ENCODE measurements around the gene APOE. TPM values are rescaled to one million over a fixed set of nuclear protein-coding genes. Genes with fewer than 3 reads are reported as not detected.
"Not testable (repeated sequence)": the region's sequence is repeated elsewhere in the genome, so short reads cannot be mapped to it uniquely, and the experiment has no call there.

APOE gene
- total RNA-seq, 1 donor from 2014 or later = 285 TPM

DNA sequence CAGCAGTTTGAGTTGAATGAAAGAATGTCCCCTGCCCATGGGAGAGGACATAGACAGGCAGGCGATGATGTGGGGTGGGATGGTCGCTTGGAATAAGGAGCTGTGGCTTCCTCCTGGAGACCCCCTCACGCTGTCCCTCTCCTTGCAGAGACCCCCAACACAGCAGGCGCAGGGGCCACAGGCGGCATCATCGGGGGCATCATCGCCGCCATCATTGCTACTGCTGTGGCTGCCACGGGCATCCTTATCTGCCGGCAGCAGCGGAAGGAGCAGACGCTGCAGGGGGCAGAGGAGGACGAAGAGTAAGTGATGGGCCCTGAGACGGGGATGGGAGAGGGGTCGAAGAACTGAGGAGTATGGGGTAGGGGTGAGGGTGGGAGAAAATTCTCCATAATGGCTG, 23.5 kb upstream of the APOE start:
- Mint-ChIP-seq H3K9me3 (no peaks in the 10 kb centered on the region), H3K27me3 (ENCODE audit: low read depth) (no peaks in the 10 kb centered on the region), H3K27ac (peak overlapping the region; percentile 68), H3K4me3 (no peak overlapping the region), H3K36me3 (peaks cover 24% of the 10 kb centered on the region), H3K4me1 (peaks cover 31% of the 10 kb centered on the region)
- DNase-seq (ENCODE audit: low spot score in 2 of 2, unreplicated experiment in 2 of 2) = no peak
- TF ChIP-seq CTCF (IDR thresholded peaks at IDR 0.05; ENCODE audit: unreplicated experiment) = no peak

DNA sequence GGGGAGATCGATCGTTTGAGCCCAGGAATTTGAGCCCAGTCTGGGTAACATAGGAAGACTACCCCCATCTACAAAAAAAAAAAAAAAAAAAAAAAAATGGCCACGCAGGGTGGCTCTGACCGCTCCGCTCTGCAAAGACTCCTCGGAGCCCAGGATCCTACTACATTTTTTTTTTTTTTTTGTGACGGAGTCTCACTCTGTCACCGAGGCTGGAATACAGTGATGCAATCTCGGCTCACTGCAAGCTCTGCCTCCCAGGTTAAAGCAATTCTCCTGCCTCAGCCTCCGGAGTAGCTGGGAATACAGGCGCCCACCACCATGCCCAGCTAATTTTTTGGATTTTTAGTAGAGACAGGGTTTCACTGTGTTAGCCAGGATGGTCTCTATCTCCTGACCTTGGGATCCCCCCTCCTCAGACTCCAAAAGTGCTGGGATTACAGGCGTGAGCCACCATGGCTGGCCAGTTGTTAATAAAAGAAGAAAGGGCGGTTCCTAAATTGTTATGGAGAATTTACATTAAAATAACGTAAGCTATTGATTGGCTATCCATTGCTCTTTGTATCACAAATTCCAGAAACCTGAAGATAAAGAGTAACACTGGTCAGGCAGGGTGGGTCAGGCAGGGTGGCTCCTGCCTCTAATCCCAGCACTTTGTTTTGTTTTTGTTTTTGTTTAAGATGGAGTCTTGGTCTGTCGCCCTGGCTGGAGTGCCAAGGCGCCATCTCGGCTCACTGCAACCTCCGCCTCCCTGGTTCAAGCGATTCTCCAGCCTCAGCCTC, 22.8 kb upstream of the APOE start:
- DNase-seq (ENCODE audit: low spot score in 2 of 2, unreplicated experiment in 2 of 2); H3K27me3 Mint-ChIP-seq (ENCODE audit: low read depth); H3K4me3 Mint-ChIP-seq; H3K9me3 Mint-ChIP-seq: not testable (repeated sequence)
- peaks cover 26% of the 10 kb centered on the region for H3K4me1 Mint-ChIP-seq
- peak overlapping the region; percentile 56 for H3K27ac Mint-ChIP-seq
- H3K36me3 Mint-ChIP-seq = peaks cover 28% of the 10 kb centered on the region

GRCh38 chr19:44883922-44884321, 21.7 kb upstream of the APOE start:
- no peak for DNase-seq (ENCODE audit: low spot score in 2 of 2, unreplicated experiment in 2 of 2)
- H3K27ac Mint-ChIP-seq = peak overlapping the region; percentile 90
- H3K36me3 Mint-ChIP-seq = peaks cover 34% of the 10 kb centered on the region
- no peak overlapping the region for H3K4me3 Mint-ChIP-seq
- no peak for TF ChIP-seq CTCF (IDR thresholded peaks at IDR 0.05; ENCODE audit: unreplicated experiment)
- H3K27me3 Mint-ChIP-seq (ENCODE audit: low read depth) = no peaks in the 10 kb centered on the region
- no peaks in the 10 kb centered on the region for H3K9me3 Mint-ChIP-seq
- peaks cover 16% of the 10 kb centered on the region for H3K4me1 Mint-ChIP-seq

- Mint-ChIP-seq H3K4me1 (peaks cover 17% of the 10 kb centered on the region), H3K36me3 (peaks cover 36% of the 10 kb centered on the region), H3K27ac (peak overlapping the region; percentile 90), H3K9me3 (no peaks in the 10 kb centered on the region), H3K27me3 (ENCODE audit: low read depth) (no peaks in the 10 kb centered on the region), H3K4me3 (no peak overlapping the region)
- DNase-seq (ENCODE audit: low spot score in 2 of 2, unreplicated experiment in 2 of 2) = no peak
- no peak for TF ChIP-seq CTCF (IDR thresholded peaks at IDR 0.05; ENCODE audit: unreplicated experiment)
Observed at GRCh38 chr19:44884566-44884965, 21.0 kb upstream of the APOE start.

DNA sequence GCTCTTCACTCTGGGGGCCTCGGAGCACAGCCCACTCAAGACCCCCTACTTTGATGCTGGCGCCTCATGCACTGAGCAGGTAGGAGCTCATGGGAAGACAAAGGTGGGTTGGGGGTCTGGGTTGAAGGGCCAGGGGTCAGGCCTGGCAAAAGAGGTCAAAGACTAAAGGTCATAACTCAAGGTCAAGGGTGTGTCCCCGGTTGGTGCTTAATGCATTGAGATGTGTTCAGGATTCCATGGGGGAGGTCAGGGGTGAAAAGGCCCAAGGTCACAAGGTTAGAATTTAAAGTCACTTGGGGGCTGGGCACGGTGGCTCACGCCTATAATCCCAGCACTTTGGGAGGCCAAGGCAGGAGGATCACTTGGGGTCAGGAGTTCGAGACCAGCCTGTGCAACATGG, 19.5 kb upstream of the APOE start:
- no peaks in the 10 kb centered on the region for H3K27me3 Mint-ChIP-seq (ENCODE audit: low read depth)
- TF ChIP-seq CTCF (IDR thresholded peaks at IDR 0.05; ENCODE audit: unreplicated experiment) = no peak
- H3K36me3 Mint-ChIP-seq = peaks cover 34% of the 10 kb centered on the region
- no peaks in the 10 kb centered on the region for H3K9me3 Mint-ChIP-seq
- no peak overlapping the region for H3K4me3 Mint-ChIP-seq
- peak overlapping the region; percentile 30 for H3K27ac Mint-ChIP-seq
- no peak for DNase-seq (ENCODE audit: low spot score in 2 of 2, unreplicated experiment in 2 of 2)
- peaks cover 21% of the 10 kb centered on the region for H3K4me1 Mint-ChIP-seq

GRCh38 chr19:44887648-44888047, 17.9 kb upstream of the APOE start:
- no peaks in the 10 kb centered on the region for H3K9me3 Mint-ChIP-seq
- TF ChIP-seq CTCF (IDR thresholded peaks at IDR 0.05; ENCODE audit: unreplicated experiment) = no peak
- peaks cover 32% of the 10 kb centered on the region for H3K4me1 Mint-ChIP-seq
- no peak overlapping the region for H3K4me3 Mint-ChIP-seq
- H3K27me3 Mint-ChIP-seq (ENCODE audit: low read depth) = no peaks in the 10 kb centered on the region
- DNase-seq (ENCODE audit: low spot score in 2 of 2, unreplicated experiment in 2 of 2) = no peak
- peaks cover 34% of the 10 kb centered on the region for H3K36me3 Mint-ChIP-seq
- H3K27ac Mint-ChIP-seq = no peak overlapping the region

DNA sequence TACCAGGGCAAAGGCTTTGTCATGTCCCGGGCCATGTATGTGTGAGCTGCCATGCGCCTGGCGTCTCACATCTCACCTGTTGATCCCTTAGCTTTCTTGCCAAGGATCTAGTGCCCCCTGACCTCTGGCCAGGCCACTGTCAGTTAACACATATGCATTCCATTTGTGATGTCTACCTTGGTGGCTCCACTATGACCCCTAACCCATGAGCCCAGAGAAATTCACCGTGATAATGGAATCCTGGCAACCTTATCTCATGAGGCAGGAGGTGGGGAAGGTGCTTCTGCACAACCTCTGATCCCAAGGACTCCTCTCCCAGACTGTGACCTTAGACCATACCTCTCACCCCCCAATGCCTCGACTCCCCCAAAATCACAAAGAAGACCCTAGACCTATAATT, 17.3 kb upstream of the APOE start:
- H3K4me3 Mint-ChIP-seq; H3K9me3 Mint-ChIP-seq; H3K27ac Mint-ChIP-seq; H3K27me3 Mint-ChIP-seq (ENCODE audit: low read depth); DNase-seq (ENCODE audit: low spot score in 2 of 2, unreplicated experiment in 2 of 2): not testable (repeated sequence)
- peaks cover 34% of the 10 kb centered on the region for H3K36me3 Mint-ChIP-seq
- H3K4me1 Mint-ChIP-seq = peaks cover 34% of the 10 kb centered on the region

Measured in mesothelial cell of epicardium (in vitro differentiated cells).